ENCODE results near the gene BTRC.

BTRC gene

DNA sequence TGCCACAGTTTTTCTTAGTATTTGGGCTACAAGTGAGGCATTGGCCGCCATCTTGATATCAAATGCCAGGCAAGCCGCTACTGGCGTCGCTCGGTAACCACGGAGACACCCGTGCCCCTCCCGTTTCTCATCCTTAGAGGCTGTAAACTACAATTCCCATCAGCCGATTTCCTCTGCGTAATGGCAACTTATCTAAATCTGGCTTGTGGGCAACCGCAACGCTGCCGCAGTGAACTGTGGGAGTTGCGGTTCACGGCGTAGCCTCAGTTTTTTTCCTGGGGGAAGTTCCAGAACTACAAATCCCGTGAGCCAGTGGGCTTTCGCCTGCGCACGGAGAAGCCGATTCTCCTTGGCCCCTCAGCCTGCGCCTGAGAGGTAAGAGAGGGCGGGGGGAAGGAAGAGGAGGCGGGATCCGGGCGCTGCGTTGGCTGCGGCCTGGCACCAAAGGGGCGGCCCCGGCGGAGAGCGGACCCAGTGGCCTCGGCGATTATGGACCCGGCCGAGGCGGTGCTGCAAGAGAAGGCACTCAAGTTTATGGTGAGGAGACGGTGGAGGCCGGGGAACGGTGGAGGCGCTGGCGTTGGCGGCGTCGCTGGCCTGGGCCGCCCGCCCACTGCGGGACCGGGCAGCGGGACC lies at the start of gene BTRC:
TSS of gene BTRC (plus strand) at position 474 of the 636 bp plus-strand sequence. CDS start at position 490, 16 bp downstream.
- DNase-seq (ENCODE audit: low read depth), result peak; percentile 100
- TF ChIP-seq, protein P1, sequence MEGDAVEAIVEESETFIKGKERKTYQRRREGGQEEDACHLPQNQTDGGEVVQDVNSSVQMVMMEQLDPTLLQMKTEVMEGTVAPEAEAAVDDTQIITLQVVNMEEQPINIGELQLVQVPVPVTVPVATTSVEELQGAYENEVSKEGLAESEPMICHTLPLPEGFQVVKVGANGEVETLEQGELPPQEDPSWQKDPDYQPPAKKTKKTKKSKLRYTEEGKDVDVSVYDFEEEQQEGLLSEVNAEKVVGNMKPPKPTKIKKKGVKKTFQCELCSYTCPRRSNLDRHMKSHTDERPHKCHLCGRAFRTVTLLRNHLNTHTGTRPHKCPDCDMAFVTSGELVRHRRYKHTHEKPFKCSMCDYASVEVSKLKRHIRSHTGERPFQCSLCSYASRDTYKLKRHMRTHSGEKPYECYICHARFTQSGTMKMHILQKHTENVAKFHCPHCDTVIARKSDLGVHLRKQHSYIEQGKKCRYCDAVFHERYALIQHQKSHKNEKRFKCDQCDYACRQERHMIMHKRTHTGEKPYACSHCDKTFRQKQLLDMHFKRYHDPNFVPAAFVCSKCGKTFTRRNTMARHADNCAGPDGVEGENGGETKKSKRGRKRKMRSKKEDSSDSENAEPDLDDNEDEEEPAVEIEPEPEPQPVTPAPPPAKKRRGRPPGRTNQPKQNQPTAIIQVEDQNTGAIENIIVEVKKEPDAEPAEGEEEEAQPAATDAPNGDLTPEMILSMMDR (conservative IDR thresholded peaks at IDR 0.05; ENCODE audit: low read depth, low read length), result no peak
- peak within 1 kb of the TSS; percentile 80 for H3K4me3 ChIP-seq (ENCODE audit: low read depth, low read length)

DNA sequence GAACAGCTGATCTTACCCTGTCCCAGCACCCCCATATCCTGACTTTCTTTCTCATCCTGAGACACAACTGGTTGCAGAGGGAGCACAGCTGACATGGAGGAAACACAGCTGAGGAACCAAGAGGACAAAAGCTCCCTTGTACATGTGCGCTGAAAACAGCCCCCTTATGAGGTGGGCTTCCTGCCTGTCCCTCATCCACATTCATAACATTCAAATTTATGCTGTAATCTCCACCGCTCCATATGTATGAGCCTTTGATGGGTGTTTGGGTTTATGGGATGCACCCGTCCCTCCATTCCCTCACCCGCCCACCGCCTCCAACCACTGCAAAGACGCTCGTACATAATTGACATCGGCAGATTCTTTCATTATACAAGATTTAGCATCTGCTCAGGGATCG lies 49.6 kb upstream of the BTRC start:
- TF ChIP-seq, protein P1 (conservative IDR thresholded peaks at IDR 0.05; ENCODE audit: low read depth, low read length), result no peak
- no peak for DNase-seq (ENCODE audit: low read depth)
- no peak overlapping the region for H3K4me3 ChIP-seq (ENCODE audit: low read depth, low read length)

DNA sequence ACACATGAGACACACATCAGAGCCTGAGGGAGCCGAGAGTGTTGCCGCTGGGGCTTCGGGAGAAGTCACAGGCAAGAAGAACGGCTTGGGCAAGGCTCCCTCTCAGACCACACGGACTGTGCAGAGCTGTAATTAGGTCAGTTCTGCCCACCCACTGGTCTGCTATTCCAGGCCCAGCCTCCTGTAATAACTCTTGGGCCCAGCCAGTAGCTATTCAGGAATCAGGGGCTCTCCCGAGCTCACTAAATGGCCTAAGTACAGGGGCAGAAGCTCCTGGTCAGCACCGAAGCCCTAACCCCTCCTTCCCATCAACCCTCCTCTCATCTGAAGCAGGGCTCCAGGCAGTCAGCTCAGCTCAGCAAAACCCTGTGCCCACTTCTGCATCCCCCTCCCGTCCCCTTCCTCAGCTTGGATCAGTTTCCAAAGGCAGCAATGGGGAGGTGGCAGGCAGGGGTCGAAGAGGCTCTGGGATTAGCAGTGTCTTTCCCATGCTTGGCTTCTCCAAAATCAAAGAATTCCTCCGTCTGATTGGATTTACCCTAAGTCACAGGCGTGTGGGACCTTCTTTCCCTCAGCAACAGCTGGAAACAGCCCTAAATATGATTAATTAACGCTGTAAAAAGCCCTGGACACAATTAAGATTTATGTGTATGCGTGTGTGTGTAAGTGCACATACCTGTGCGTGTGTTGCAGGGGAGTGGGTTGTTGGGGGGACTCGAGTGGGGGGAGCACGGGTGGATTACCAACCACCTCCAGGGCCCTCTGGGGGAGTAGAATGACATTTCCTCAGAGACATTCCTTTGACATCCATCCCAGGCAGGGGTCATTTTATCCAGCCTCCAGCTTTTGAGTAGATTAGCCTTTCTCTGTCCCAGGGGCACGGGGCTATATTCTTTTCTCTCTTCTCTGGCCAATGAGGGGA lies 48.4 kb upstream of the BTRC start:
- no peak overlapping the region for H3K4me3 ChIP-seq (ENCODE audit: low read depth, low read length)
- peak; percentile 15 for DNase-seq (ENCODE audit: low read depth)
- TF ChIP-seq, protein P1 (conservative IDR thresholded peaks at IDR 0.05; ENCODE audit: low read depth, low read length), result no peak

DNA sequence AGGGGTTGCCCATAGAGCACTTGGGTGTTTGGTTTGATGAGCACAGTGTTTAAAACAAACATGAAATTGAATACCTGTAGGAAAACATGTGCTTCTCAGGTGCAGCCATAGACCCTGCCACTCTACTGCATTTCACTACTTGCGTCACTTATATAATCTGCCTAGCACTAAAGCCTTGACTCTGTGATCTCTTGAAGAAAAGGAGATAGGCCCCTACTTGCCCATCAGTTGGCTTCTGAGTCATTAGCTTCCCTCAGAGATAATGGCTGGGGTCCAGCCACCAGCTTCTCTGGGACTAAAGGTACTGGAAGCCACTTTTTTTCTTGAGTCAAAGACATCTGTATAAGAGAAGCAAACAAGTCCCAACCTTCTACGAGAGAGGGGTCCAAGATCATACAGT lies 45.9 kb upstream of the BTRC start:
- TF ChIP-seq, protein P1 (conservative IDR thresholded peaks at IDR 0.05; ENCODE audit: low read depth, low read length), result no peak
- no peak overlapping the region for H3K4me3 ChIP-seq (ENCODE audit: low read depth, low read length)
- no peak for DNase-seq (ENCODE audit: low read depth)

DNA sequence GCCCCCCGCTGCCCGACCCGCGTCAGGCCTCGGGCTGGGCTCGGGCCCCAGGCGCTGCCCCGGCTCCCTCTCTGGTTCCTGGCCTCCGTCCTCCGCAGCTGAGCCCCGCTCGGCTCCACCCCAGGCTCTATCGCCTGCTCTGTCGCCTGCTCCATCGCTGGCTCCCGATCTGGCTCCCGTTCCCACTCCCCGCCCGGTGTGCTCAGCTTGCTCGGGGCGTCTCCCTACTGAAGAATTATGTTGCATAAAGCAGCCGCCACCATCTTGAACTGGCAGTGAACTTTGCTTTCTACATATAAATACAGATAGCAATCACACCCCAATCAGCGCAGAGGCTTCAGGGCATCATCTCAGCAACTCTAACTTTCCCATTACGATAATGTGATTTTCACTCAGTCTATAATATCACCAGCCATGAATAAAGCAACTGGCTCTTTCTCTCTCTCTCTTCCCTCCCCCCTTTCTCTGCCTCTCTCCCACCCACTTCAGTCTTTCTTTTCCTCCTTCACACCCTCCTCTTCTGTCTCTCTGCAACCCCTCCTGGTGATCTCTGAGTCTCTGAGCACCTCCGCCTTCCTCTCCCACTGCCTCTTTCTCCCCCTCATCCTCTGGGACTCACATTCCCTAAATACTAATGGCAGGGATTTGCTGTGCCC lies 43.3 kb upstream of the BTRC start:
- TF ChIP-seq, protein P1 (conservative IDR thresholded peaks at IDR 0.05; ENCODE audit: low read depth, low read length), result no peak
- no peak for DNase-seq (ENCODE audit: low read depth)
- H3K4me3 ChIP-seq (ENCODE audit: low read depth, low read length), result peak overlapping the region; percentile 32

DNA sequence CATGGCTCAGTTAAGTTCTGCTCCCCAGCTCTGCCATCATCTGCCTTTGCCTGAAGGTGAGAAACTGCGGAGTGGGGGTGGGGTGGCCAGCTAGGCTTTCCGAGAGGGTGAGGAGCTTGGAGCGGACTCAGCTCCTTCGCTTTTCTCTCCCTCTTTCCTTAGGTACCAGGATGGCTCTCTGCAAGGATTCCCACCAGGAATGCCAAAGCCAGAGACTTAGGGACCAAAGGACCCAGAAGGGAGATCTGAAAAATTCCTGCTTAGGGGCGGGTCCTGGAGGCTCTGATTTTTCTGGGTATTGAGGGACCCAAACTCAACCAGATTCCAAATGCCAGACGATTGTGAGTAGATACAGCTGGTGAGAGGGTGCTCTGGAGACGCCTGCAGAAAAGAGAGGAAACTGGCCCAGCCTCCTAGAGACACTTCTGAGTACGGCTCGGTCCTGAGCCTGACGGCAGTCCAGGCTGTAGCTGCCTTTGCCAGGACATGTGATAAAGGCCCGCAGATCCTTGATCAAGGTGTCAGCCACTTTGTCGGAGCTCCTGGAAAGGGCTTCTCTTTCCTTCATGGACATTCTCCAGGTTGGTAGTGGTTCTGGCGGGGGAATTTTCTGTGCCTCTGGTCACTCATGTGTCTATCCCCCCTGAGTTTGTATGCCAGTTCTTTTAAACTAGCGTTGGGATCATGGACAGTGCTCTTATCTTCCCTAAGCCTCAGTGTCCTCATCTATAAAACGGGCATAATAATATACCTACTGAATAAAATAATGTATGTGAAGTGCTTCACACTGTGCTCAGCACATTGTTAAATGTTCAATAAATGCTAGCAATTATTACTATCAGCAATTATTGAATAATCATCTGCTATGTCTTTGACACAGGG lies 42.5 kb upstream of the BTRC start:
- no peak overlapping the region for H3K4me3 ChIP-seq (ENCODE audit: low read depth, low read length)
- TF ChIP-seq, protein P1 (conservative IDR thresholded peaks at IDR 0.05; ENCODE audit: low read depth, low read length), result no peak
- no peak for DNase-seq (ENCODE audit: low read depth)

Measured in choroid plexus epithelial cell (primary cell).